ENCODE data around the gene TM9SF3.

TM9SF3 gene

DNA sequence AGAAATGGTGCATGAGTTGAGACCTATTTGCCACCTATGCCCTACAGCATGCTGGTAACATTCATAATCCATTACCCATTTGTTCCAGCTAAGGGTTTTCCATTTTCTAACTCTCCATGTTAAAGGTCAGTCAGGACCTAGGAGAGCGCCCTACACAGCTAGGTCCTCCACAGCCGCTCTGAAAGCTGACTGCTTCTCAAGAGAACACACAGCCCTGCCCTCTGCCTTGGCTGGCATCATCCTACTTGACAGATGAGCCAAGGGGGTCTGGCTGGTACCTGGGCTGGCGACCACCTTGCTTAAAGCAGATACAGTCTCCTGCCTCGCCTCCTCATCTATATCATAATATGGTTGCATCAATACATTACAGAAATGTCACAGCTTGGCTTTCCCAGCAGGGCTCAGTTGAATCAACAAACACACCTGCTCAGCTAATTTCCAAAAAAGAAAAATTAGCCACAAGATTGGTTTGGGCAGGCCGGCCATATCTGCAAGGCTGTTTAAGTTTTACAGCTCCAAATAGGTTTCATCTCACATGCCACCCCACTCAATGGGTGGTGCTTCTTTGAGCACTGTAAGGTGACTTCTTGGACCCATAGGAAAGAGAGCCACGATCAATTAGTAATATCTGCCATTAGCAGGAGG lies 90.4 kb downstream of the TM9SF3 start:
- no peak overlapping the region for H3K4me3 ChIP-seq (ENCODE audit: low read depth, low read length)
- TF ChIP-seq, protein P1, sequence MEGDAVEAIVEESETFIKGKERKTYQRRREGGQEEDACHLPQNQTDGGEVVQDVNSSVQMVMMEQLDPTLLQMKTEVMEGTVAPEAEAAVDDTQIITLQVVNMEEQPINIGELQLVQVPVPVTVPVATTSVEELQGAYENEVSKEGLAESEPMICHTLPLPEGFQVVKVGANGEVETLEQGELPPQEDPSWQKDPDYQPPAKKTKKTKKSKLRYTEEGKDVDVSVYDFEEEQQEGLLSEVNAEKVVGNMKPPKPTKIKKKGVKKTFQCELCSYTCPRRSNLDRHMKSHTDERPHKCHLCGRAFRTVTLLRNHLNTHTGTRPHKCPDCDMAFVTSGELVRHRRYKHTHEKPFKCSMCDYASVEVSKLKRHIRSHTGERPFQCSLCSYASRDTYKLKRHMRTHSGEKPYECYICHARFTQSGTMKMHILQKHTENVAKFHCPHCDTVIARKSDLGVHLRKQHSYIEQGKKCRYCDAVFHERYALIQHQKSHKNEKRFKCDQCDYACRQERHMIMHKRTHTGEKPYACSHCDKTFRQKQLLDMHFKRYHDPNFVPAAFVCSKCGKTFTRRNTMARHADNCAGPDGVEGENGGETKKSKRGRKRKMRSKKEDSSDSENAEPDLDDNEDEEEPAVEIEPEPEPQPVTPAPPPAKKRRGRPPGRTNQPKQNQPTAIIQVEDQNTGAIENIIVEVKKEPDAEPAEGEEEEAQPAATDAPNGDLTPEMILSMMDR (IDR thresholded peaks at IDR 0.05; ENCODE audit: insufficient read depth, low read depth, low read length, missing control alignments): no peak
- peak; percentile 11 for DNase-seq (ENCODE audit: low read depth)

DNA sequence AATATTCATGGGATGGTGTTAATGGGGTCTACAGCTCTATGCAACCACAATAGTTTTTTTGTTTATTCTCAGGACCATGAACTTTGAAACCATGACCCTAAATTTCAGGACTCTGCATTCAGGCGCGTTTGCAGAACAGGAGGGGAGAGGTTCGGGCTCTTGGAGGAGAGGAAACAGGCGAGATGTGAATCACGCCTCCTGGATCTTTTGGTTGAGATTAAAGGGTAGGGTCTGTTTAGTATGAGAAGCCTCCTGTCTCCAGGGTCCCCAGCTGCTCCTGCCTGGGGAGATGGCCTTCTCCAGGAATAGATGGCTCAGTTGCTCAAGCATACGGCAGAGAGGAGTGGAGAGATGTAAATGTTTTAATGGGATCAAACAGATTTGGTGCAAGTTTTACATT lies 91.3 kb downstream of the TM9SF3 start:
- TF ChIP-seq, protein P1 (IDR thresholded peaks at IDR 0.05; ENCODE audit: insufficient read depth, low read depth, low read length, missing control alignments): no peak

DNA sequence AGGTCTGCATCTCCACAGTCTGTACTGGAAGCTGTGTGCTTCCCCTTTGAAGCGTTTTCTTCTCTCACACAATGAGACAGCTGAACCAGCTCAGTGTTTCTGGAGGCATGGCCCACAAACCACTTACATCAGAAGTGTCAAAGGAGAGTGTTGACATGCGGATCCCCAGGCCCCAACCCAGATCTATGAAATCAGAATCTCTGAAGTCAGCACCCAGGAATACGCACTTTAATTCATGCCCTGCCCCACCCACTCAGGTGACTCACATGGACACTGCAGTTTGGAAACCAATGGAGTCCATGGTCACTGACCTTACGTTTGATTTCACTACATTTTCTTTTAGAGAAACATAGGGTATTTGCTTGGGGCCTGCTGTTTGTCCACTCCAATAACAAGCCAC lies 92.1 kb downstream of the TM9SF3 start:
- no peak overlapping the region for H3K4me3 ChIP-seq (ENCODE audit: low read depth, low read length)
- TF ChIP-seq, protein P1 (IDR thresholded peaks at IDR 0.05; ENCODE audit: insufficient read depth, low read depth, low read length, missing control alignments): no peak
- DNase-seq (ENCODE audit: low read depth): no peak

More for the DNA sequence above, 91.3 kb downstream of the TM9SF3 start:
- DNase-seq (ENCODE audit: low read depth): no peak
- H3K4me3 ChIP-seq (ENCODE audit: low read depth, low read length): no peak overlapping the region

DNA sequence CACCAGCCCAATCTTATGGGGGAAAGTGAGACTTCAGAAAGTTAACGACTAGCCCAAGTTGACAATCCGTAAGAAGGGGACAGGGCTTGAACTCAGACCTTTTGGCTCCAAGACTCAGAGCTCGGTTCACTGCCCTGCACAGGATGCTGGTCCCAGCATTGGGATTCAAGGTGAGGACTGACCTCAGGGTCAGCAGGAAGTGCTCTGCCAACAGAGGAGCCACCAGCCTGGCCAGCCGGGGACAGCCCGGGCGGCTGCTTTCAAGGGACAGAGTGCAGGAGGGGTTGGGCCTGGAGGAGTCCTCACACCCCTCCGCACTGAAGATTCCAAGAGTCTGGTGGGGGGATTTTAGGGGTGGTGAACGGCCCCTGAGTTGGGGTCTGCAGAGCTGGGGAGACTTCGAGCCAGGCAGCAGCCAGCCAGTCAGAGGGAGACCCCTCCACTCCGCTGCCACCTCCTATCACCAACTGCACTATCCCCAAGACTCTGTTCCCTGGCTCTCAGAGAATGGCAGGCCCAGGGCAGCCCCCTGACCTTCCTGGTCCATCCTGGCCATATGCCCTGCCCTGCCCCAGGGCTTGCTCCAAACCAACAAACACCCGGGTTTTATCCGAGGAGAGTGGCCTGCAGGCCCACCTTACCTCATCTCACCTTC lies 92.8 kb downstream of the TM9SF3 start:
- TF ChIP-seq, protein P1 (IDR thresholded peaks at IDR 0.05; ENCODE audit: insufficient read depth, low read depth, low read length, missing control alignments): no peak
- DNase-seq (ENCODE audit: low read depth): no peak
- H3K4me3 ChIP-seq (ENCODE audit: low read depth, low read length): no peak overlapping the region

DNA sequence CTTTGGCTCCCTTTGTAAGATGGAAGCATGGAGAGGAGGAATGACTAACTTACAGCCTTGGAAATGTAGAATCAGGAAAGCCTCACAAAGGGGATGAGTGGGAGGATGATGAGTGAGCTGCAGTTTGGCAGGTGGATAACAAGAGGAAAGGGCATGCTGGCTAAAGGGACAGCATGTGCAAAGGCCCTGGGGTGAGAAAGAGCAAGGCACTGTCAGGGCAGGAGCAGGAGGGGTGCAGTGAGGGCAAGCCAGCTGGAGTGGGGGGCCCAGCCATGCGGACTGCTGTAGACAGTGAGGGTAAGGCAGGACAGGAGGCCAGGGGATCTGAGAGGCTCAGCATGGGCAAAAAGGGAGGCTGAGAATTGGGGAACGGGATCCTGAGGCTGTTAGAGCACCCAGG lies 93.6 kb downstream of the TM9SF3 start:
- TF ChIP-seq, protein P1 (IDR thresholded peaks at IDR 0.05; ENCODE audit: insufficient read depth, low read depth, low read length, missing control alignments): no peak
- no peak for DNase-seq (ENCODE audit: low read depth)
- no peak overlapping the region for H3K4me3 ChIP-seq (ENCODE audit: low read depth, low read length)

DNA sequence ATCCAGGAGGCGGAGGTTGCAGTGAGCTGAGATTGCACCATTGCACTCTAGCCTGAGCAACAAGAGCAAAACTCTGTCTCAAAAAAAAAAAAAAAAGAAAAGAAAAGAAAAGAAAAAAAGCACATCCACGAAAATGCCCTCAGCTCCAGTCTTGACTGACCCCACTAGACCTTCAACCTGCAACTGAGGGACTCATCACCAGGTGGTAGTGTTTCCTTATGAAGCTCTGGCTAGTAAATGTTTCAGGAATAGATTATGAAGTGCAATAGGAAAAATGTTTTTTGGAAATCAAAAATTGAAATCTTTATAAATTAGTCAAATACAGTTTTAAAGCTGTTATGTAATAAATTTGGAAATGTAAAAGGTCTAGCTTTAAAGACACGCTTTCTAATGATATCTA lies 95.5 kb downstream of the TM9SF3 start:
- DNase-seq (ENCODE audit: low read depth): no peak
- no peak overlapping the region for H3K4me3 ChIP-seq (ENCODE audit: low read depth, low read length)
- TF ChIP-seq, protein P1 (IDR thresholded peaks at IDR 0.05; ENCODE audit: insufficient read depth, low read depth, low read length, missing control alignments): peak; percentile 8
